Raji (cell line): ENCODE results near the gene GALNT2.

Experiments used
- POLR2A ChIP-seq: IDR thresholded peaks from 2 replicates; pipeline ENCODE4 v1.6.1; 2011; ENCODE audit warnings: low read depth, low read length, control low read depth; ENCODE audit not compliant: insufficient read depth

The GALNT2 gene

DNA sequence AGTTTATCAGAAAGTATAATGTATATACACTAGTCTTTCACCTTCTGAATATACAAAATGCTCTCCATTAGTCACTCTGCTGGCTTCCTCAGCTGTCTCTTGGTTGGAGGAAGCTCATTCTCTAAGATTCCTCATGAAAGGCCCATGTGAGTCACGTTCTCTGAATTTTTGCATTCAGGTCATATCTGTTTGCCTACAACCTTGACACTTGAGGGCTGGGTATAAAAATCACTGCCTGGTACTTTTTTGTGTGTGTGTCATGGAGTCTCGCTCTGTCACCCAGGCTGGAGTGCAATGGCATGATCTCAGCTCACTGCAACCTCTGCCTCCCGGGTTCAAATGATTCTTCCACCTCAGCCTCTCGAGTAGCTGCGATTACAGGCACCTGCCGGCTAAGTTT lies 2.8 kb upstream of the GALNT2 start:
- TF ChIP-seq POLR2A = no peak

DNA sequence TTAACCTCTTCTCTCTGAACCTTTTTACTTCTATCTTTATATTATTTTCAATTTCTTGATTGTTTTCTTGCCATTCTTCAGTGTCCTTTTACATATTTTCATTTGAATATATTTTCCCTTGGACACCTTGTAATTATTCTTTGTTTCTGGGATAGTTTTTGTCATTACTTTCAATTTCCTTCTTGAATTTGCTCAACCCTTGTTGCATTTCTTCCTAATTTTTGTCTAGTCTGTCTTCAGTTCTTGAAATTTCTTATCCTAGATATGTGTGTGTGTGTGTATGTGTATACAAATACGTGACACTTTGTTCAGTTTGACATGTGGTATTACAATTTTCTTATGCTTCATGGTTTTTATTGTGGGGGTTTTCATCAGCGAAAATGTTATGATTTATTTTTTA lies 1.9 kb upstream of the GALNT2 start:
- TF ChIP-seq POLR2A = no peak

DNA sequence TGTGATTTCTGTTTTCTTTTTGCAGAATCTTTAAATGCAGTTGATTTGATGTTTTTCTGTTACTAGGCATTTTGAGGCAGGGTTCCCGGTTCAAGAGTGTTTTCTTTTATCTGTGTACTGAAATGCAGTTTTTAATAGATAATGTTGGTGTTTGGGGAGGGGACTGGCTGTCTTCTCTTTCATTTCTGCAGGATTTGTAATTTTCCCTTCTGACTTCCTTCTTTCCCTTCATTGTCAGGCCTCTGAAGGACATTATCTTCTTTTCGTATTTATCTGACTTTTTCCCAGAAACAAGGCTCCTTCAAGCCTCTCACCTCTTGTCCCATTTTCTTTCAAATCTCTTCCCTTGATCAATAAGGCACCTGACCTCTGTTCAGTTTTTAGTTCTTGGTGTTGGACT lies 1.5 kb upstream of the GALNT2 start:
- no peak for TF ChIP-seq POLR2A

DNA sequence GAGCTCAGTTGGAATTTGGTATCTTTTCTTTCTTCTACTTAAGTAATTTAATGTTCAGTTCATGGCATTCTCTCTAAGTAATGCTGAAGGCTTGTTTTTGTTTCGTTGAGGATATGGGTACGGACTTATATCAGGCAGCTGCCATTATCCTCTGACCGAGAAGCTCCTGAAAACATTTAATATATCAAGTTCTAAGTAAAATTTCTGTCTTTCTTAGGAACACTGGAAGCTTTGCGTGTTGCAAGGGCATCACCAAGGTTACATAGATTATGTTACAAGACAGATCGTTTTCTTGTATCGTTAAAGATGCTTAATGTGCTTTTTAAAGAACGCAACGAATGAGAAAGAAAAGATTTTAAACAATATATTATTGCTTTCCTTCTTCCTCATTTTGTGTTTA lies 1.0 kb upstream of the GALNT2 start:
- TF ChIP-seq POLR2A = no peak

DNA sequence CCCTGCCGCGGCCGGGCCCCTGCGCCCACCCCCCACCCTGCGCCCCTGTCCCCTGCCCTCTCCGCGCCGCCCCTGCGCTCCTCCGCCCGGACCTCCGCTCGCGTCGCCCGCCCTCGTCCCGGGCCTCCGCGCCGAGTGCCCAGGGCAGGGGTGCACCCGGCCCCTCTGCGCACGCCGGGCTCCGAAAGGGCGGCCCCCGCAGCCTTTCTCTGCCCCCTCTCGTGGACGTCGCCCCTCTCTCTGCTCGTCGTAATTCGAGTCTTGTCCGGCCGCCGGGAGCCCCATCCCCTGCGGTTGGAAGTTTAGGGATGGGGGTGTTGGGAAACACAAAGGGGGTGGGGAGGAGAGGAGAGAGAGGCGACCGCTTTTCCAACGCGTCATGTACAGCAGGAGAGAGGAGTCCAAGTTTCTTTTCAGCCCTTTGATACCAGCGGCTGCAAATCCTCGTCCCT lies 407 bp downstream of the GALNT2 start:
- no peak for TF ChIP-seq POLR2A

DNA sequence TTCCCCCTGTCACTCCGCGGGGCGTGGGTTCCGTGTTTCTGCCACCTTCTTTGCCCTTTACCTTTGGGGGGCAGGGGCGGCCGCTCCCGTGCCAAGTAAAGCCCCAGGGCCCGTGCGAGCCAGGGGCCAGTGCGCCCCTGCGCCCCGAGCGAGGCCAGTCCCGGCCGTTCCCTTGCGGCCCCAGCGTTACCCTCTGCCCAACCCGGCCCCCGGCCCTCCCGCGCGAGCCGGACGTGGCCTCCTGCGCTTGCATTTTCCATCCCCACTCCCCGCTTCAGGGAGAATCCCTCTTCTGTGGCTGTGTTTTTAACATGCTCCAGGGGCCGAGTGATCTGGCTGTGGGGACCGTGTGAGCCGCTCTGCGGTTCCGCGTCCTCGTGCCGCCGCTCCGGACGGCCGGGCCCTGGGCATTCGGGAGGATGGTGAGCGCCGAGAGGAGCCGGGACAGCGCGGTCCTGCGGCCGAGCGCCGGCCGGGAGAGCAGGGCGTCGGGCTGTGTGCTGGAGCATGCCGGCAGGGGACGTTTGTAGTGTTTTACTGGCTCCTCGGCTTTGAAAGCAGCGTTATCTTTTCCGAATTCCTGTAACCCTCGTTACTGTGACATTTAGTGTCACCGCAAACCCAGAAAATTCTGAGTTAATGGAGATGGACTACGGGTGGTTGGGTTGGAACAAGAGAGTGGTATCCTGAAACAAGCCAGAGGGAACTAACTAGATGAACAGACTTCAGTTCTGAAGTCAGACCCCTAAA lies 1.0 kb downstream of the GALNT2 start:
- no peak for TF ChIP-seq POLR2A

DNA sequence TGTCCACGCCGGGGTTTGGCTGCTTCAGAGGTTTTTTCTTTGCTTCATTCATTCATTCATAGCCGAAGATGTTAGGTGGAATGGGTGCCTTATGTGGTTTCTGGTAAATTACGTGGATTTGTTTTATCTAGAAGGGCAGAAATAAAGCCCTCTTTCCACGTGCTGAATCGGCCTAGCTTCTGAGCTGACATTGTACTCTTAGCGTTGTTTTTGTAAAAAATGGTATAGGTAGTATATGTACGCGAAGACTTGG lies 1.5 kb downstream of the GALNT2 start:
- TF ChIP-seq POLR2A = no peak

DNA sequence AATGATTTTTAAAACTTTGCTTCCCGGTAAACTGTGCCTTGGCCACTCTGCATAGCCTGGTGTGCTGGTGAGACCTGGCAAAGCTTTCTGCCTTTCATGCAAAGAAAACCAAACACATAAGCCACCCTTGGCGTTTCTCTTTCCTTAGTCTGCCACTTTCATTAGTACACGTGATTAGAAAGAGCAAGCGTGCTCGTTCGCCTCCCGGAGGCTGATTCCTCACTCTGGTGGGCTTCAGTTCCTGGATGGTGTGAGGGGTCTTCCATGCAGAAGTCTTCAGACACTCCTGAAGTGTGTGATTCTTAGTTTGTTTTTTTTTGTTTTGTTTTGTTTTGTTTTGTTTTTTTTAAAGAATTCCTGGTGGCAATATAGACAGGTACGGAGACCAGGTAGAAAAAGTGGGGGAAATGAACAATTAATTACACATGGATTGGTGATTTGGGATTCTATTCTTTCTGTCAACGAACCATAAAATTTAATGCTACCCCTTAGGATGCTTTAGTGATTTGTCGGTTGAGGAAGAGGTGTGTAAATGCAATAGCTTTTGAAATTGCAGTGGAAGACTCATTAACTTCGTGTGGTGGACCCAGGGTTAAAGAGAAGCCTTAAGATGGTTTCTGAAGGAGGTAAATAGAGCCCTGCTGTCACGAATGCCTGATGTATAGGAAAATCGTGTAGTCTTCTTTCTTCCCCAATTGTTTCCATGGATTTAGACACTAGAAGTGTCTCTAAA lies 2.1 kb downstream of the GALNT2 start:
- TF ChIP-seq POLR2A = no peak

DNA sequence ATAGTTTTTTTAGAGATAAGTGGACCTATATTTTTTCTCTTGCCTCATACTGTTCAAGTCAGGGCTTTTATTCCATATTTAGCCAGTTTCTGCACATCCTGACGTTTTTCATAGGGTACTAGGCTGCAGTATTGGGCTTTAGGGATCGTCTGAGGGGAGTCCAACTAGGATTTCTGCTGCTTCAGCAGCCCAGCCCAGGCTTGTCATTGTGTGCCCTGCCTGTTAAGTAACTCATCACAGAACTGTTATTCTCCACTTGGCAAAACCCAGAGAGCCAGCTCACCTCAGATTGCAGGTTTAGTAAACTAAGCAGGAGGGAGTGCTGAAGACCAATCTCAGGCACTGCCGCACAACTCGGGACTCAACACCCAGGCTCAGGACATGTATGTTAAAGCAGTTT lies 2.8 kb downstream of the GALNT2 start:
- TF ChIP-seq POLR2A = no peak

DNA sequence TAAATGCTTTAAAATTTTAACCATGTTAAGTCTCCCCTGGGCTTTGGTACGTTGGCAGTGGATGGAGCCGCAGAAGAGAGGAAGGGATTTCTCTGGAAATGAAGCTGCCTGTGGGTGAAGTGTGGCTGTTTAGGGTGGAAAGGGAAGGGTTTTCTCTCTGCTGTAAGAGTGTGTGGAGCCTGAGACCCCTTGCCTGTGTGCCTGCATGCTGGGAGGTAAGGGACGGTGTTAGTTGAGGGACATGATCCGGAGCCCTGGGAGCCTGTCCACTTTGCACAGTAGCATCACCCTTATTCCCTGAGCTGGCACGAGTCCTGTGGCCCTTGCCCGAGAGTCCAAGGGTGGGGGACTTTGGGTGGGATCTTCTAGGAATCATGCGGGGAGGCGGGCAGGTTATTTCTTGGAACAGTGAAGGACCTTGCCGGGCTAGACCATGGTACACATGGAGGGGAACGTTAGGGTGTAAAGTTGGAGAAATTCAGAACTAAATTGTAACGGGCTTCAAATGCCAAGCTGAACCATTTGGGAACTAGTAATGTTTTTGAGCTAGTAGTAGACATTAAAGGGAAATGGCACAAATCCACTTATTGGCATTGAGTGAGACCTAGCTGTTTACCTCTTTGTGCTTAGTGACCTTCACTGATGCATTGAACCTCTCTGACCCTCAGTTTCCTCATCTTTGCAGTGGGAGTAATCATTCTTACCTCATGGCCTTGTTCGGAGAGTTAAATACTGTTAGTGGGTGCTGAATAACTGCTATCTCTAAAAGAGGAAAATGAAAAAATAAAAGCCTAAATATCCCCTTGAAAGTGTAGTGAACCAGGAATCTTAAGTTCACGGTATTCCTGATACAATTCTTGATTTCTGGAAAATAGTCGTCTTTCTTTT lies 3.5 kb downstream of the GALNT2 start:
- no peak for TF ChIP-seq POLR2A

DNA sequence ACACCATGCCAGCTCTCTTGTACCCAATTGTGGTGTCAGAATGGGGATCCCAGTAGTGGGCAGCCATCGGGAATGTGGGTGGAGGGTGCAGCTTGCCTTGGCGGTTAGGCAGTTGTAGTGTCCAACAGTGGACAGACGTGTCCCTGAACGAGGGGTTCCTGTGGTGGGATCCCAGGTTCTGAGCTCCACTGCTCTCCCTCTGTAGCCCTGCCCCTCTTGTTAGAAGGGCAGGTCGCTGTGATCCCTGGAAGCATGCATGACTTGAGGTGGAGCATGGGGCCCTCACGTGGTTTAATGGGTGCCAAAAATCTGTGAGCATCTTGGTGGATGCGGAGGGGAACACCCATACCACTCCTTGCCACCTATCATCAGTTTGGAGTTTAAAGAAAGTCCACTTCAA lies 4.3 kb downstream of the GALNT2 start:
- no peak for TF ChIP-seq POLR2A

DNA sequence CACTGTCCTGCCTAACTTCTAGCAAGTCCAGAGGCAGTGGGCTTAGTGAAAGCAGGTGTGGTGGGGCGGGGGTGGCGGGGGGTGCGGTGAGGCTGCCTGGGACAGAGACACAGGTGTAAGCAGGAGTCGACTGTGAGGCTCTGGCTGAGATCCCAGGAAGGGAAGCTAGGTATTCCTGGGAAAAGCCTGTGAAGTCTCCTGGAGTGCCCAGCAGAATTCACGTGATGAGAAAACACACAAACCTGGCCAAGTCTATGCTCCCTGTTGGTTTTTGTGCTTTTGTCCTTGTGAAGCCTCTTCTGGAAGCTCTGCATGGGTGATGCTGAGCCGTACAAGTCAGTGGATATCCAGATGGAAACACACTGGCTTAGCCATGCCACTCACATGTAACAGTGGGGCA lies 5.3 kb downstream of the GALNT2 start:
- no peak for TF ChIP-seq POLR2A

DNA sequence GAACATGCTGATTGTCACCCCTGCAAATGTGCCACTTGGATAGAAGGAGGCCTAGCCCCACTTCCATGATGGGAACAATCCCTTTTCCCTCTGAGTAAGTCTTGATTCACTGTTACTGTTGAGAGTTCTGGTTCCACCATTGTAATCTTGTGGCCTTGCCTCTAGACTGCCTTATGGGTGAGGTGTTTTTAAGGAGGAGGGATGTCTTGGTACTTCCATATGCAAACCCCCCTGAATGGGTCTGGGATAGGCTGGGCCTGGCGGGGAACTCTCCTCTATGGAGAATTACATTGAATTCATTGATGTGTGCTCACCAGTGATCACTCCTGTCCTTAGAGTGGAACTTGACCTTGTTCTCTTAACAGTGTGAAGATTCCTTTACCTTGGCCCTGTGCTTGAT lies 5.8 kb downstream of the GALNT2 start:
- no peak for TF ChIP-seq POLR2A

DNA sequence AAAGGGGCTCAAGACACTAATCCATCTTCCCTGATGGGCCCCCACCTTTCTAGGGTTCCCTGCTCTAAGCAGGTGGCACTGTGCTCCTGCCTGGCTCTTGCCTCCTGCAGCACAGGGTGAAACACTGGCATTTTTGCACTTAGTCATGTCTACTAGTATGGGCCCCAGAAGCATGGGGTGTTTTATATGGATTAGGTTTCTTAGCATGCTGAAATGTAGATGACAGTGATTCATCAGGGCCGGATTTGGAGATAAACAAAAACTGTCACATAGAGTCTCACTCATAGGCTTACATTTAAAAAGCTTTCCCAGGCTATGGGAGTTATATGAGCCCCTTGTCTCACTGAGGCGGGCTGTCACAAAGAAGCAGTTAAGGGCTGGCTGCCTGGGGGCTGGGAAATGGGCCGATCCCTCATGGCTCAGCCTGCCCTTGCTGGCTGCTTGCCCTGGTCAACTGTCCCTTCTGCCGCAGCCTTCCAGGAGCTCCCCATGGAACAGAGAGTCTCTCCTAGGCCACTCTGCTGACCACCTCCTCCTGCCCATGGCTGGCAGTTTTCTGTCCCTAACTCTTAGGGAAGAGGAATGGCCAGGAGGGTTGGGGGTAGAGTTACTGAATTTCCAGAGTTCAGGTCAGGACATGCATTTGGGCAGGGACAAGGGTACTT lies 6.5 kb downstream of the GALNT2 start:
- TF ChIP-seq POLR2A = no peak

DNA sequence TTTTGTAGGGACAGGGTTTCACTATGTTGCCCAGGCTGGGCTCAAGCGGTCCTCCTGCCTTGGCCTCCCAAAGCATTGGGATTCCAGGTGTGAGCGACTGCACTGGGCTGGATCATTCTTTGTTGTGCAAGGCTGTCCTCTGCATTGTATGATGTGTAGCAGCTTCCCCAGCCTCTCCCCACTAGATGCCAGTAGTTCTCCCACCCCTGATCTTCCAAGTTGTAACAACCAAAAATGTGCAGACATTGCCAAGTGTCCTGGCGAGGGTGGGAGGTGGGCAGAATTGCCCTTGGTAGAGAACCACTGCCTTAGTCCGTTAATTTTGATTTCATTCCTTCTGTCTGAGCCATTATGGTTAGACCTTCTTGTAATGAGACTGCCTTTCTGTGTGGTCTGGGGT lies 7.2 kb downstream of the GALNT2 start:
- TF ChIP-seq POLR2A = no peak
